ENCODE results near the gene AFF4.
A peak's percentile ranks its signal among the peaks of the same experiment; 100 is the strongest.

AFF4 gene

GRCh38 chr5:132825834-132826391 lies 137.5 kb downstream of the AFF4 start:
- DNase-seq = peak; percentile 22

Measured in activated naive CD4-positive, alpha-beta T cell treated with Interleukin-2 at 50 U/mL for 16 hours (primary cell).